CD1c-positive myeloid dendritic cell (primary cell): ENCODE measurements around the gene MAPK11.

ENCODE experiments used
- DNase-seq: peaks from one replicate; pipeline ENCODE4 v3.0.0-alpha.2; 2016; ENCODE audit errors: extremely low spot score

MAPK11 gene

DNA sequence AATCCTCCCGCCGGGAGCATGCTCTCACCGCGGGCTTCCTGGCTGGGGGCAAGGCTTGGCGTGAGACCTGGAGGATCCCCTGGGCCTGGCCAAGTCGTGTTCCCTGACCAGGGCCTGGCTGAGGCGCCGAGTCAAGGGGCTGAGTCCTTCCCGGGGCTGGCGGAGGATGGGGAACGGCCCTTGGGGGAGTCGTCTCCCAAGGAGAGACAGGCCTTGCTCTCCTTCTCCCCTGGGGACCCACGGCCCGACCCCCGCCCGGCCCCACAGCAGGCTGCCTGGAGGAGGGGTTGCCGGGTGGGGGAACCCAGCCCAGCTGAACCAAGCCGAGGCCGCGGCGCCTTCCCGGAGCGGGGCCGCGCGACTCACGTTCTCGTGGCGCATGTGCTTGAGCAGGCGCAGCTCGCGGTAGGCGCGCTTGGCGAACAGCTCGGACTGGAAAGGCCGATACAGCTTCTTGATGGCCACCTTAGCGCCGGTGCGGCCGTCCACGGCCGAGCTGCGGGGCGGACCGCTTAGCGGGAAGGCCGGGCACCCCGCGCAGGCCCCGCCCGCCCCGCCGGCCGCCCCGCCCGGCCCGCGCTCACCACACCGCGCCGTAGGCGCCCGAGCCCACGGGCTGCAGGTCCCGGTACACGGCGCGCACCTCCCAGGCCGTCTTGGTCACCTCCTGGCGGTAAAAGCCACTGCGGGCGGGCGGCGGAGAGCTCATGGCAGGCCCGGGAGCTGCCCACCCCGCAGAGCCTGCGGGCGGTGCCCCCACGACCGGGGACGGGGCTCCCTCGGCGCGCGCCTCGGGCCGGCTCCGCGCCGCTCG, 9.2 kb downstream of the MAPK11 start:
- DNase-seq = peak; percentile 44

DNA sequence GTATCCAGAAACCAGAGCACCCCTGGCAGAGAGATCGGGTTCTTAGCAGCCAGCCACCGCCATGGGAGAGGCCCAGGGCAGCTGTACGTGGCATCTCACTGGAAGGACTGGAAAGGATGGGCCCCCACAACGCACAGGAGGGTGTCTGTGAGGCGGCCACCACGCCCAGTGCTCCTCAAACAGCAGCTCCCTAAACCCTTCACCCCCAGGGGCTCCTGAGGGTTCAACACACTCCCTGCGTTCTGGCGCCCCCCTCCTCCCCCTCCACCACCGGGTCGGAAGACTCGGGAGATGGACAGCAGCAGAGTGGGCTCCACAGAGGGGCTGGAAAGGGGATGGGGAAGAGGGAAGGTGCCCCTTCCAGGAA, 9.8 kb downstream of the MAPK11 start:
- no peak for DNase-seq

DNA sequence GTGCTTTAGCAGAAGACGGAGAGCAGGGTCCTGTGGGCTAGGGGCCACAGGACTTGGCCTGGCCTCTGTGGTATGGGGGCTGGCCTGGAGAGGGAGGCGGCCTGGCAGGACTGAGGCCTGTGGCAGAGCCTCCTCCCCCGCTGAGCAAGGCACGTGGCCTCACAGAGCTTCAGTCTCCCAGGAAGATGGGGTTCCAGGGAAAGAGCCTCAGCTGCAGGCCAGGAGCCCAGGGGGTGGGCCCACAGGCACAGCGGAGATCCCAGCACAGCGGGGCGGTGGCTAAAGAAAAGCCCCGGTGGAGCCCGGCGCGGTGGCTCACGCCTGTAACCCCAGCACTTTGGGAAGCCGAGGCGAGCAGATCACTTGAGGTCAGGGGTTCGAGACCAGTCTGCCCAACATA, 10.9 kb downstream of the MAPK11 start:
- no peak for DNase-seq

- DNase-seq = no peak
Observed at GRCh38 chr22:50258361-50259292, 11.6 kb downstream of the MAPK11 start.

- no peak for DNase-seq
Observed at GRCh38 chr22:50257451-50258360, 12.5 kb downstream of the MAPK11 start.

- DNase-seq = no peak
Observed at GRCh38 chr22:50257041-50257440, 13.1 kb downstream of the MAPK11 start.

GRCh38 chr22:50256258-50256862, 13.8 kb downstream of the MAPK11 start:
- DNase-seq = no peak

DNA sequence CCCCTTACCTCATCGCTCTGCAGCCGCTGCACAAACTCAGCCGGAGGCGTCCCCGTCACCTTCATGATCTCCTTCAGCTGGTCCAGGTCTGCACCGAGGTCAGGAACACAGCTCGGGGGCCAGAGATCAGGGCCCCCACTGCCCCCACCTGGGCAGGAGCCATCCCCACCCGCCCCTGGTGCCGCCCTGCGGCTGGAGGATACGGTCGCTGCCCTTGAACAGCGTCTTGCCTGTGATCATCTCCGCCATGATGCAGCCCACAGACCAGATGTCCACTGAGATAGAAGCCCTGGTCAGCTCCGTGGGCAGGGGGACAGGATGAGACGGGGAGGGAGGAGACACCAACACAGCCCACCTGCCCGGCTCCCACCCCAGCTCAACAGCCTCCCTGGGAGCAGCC, 14.6 kb downstream of the MAPK11 start:
- DNase-seq = no peak

DNA sequence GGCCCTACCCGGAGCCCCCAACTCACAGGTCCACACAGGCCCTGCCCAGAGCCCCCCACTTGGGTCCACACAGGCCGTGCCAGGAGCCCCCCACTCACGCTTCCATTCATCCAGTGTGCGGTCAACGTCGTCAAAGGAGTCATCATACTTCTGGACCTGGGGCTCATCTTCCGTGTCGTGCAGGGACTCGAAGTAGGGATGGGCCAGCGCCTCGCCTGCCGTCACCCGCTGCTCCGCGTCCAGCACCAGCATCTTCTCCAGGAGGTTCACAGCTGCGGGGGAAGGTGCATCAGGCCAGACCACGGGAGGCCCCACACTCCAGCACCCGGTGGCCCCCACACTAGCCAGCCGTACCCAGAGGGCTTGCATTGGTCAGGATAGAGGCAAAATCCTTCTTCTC, 15.1 kb downstream of the MAPK11 start:
- no peak for DNase-seq

DNA sequence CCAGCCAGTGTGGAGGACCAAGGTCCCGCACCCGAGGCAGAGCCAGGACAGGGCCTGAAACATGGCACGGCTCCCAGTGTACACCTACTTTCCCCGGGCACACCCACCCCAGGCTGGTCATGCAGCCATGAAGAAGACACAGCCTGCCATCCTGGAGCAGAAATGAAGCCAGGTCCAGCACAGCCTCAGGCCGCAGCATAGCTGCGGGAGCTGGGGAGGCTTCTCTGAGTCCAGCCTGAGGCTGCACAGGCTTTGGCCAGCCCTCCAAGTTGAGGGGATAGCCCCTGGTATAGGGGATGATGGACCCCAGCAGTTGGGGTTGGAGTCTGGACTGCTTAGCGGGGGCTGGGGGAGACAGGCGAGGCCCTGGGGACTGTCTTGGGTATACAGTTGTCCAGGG, 16.2 kb downstream of the MAPK11 start:
- no peak for DNase-seq

DNA sequence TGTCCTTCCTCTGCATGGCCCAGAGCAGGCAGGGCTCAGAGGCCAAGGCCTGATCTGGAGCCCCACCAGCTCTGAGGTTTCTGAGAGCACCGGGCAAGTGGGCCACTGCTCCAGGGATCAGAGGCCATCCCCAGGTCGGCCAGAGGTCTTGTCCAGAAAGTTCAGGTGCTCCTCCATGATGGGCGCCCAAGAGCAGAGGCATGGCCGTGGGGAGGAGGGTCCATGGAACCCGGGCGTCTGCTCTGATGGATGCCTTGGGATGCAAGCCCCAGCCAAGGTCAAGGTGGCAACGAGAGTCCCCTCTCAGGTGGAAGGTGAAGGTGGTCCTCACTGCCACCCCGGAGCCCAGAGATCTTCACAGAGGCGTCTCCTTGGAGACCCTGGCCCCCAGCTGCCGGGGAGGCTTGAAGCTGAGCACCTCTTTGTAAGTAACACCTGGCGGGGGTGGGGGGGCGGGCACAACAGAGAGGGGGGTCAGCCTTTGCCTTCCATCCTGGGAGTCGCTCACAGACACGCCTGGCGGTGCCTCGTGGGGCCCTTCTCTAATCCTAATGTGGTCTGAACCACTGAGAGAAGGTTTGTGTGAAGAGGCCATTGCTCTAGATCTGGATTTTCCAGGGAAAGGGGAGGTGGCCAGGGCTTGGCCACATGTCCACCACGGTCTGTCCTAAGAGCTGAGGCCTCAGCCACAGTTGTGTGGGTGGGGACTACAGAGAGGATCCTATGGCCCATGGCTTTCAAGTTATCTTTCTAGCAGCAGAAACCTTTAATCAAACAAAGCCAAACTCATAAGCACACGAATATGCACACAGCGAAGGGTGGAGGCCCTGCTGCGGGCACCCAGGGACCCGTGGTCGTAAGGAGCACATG, 16.9 kb downstream of the MAPK11 start:
- DNase-seq = no peak

GRCh38 chr22:50252082-50253045, 17.8 kb downstream of the MAPK11 start:
- DNase-seq = peak; percentile 68

GRCh38 chr22:50251477-50252081, 18.6 kb downstream of the MAPK11 start:
- no peak for DNase-seq

GRCh38 chr22:50250555-50251476, 19.4 kb downstream of the MAPK11 start, which contains the start of gene HDAC10:
Gene HDAC10, minus strand, starts transcription at chr22:50251265. Its CDS starts 233 bp downstream, at chr22:50251032.
- DNase-seq = peak; percentile 92

- DNase-seq = no peak
Observed at GRCh38 chr22:50250249-50250554, 20.0 kb downstream of the MAPK11 start.

DNA sequence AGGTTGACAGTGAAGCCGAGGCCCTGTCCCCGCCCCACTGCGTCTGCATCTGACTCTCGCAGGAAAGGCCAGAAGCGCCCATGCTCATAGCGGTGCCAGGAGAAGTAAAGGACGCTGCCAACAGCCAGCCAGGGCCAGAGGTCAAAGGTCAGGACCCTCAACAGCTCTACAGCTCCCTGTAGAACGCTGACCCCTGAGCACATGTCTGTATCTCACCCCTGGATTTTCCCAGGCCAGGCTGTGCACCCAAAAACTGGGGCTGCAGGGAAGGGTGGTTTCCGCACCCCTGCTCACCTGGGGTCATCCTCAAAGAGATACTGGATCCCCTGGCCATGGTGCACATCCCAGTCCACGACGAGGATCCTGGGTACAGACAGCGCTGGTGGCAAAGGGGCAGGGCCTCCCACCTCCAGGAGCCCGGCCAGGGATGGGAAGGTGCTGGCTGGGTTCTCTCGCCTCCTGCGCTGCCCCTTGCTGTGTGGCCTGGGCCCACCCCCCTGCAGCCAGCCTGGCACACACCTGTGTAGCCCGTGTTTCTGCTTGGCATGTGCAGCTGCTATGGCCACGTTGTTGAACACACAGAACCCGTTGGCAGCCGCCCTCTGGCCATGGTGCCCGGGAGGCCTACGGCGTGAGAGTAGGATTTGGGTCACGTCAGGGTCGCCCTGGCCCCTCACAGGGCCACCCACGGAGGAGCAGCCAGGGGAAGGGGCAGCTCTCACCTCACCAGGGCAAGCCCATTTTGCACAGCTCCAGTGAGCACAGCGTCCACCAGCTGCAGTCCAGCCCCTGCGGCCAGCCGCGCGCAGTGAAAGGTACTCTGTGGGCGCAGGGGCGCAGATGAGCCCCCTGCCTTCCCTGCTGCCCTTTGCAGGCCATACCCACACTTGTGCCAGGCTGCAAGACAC, 20.6 kb downstream of the MAPK11 start:
- no peak for DNase-seq
